ENCODE data around the gene FCHSD2. TPM values are rescaled to one million over a fixed set of nuclear protein-coding genes. Genes with fewer than 3 reads are reported as not detected.
"Not testable (repeated sequence)": the region's sequence is repeated elsewhere in the genome, so short reads cannot be mapped to it uniquely, and the experiment has no call there.

FCHSD2 gene
- total RNA-seq, 1 donor from 2014 or later, result 7.3 TPM

DNA sequence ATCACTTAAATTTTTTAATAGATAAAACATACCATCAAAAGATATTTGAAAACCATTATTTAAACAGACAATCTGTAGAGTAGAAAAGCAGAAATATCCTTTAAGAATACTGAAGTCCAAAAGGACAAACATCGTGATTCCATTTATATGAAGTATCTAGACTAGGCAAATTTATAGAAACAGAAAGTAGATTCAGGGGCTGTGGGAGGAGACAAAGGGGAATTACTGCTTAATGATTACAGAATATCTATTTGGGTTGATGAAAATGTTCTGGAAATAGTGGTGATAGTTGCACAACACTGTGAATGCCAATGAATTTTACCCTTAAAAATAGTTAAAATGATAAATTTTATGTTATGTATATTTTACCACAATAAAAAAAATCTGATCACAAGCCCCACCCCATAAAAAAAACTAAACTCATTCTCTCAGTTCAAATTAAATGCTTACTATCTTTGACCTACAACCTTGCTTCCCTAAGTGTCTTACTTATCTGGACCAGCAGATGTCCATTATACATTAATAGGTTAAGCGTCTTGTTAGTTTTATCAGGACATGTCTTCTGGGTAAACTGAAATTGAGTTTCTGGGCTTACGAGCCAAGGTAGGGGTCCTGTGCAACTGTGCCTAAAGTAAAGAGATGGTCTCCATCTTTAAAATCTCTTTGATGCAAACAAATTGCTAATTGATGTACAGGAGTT is 86.3 kb downstream of the FCHSD2 start:
- ATAC-seq, result no peak

DNA sequence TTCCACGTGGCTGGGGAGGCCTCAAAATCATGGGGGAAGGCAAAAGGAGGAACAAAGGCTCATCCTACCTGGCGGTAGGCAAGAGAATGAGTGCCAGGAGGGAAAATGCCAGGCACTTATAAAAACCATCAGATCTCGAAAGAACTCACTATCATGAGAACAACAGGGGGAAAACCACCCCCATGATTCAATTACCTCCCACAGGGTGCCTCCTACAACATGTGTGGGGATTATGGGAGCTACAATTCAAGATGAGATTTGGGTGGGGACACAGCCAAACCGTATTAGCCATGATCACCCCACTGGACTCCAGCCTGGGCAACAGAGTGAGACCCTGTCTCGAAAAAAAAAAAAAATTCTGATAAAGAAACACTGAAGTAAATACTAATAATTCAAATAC is 87.1 kb downstream of the FCHSD2 start:
- ATAC-seq, result no peak

DNA sequence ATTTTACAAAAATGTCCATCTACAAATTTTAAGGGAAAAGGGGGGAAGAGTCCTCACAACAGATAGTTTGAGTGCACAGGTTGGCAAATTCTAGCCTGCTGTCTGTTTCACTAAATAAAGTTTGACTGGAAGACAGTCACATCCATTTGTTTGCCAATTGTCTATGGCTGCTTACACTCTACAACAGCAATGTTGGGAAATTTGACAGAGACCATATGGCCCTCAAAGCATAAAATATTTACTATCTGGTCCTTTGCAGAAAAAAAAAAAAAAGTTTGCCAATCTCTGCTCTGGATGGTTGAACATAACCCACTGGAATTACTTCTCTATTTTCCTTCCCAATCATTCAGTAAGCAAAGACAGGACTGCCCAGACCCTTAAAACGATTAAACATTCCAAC is 88.2 kb downstream of the FCHSD2 start:
- ATAC-seq, result no peak

DNA sequence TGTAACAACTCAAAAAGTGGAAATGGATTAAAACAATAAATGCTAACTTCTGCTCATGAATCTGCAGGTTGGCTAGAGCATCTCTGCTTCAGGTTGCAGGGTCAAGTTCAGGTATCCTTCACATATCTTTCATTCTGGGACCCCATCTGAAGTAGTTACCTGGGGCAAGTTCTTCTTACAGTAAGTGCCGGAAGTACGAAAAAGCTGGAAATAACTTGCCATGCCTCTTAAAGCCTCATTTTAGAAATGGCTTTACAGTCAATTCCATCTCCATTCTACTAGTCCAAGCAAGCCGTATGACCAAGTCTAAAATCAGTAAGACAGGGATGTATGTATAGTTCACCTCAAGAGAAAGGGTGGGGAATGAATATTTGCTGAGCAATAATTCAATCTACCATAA is 93.7 kb downstream of the FCHSD2 start:
- ATAC-seq, result no peak

DNA sequence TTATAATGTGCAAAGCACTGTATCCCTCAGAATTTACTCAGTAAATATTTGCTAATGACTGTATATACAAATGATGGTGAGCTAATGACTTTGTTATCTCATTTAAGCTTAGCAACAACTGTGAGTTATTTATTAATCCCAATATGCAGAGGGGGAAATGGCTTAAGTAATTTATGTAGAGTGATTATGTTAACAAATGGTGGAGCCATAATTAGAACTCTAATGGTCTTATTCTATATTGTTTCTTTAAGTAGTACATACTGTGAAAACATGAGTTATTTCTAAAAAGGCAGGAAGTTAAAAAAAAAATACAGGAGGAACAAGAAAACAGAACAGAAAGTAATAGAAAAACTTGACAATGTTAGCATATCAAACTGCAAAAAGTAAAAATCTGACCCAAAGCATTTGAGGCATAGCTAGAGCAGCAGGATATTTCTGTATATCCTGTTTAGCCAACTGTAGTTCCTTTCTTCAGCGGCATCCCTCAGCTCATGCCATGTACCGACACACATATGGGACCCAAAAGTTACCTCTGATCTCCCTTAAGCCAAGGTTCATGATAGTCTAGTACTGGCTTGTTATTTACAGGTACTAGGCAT is 94.2 kb downstream of the FCHSD2 start:
- ATAC-seq, result peak; percentile 47

DNA sequence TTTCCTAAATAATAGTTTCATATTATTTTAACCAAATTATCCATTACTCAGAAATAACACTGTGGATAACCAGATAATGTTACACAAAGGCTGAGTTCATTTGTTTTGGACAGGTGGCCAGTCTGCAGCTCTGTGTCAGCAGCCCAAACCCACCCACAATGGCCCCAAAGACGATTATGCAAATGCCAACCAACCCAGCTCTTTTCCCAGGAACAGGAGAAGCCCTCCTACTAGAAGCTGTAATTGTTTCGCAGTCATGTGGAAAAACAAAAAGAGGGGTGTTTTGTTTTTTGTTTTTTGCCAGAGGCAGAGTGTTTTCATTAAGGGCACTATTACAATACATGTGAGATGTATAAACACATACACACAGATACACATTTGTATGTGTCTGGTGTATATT is 102.1 kb downstream of the FCHSD2 start:
- ATAC-seq, result no peak

DNA sequence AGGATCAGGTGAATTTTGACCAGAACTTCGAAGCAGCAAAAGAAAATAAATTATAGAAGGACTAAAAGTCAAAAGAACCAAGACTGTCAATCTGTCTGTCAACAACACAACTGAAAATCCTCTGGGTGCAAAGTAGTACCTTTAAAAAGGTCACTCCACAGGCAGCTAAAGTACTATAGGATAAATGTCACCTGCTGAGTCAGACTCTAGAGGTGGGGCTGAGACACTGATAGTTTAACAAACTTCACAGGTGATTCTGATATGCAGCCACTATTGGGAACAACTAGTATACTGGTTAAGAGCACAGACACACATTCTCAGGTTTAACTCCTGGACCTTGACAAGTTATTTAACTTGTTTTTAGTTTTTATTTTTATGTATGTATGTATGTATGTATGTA is 107.3 kb downstream of the FCHSD2 start:
- ATAC-seq, result no peak

DNA sequence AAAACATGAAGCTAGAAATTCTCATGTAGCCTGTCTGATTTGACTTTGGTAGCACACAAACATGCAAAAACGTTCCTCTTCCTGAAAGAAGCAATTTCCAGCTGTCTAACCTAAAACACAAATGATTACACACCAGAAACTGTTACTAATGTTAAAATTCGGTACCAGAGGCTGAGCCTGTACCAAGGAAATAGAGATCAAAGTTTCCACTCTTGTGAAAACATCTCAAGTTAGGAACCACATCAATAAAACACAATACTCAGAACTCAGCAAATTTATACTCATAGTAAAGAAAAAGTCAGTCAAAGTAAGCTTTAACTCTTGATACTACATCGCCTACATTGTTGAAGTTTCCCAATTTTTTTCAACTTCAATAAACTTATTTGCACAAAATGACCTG is 107.8 kb downstream of the FCHSD2 start:
- ATAC-seq, result no peak

DNA sequence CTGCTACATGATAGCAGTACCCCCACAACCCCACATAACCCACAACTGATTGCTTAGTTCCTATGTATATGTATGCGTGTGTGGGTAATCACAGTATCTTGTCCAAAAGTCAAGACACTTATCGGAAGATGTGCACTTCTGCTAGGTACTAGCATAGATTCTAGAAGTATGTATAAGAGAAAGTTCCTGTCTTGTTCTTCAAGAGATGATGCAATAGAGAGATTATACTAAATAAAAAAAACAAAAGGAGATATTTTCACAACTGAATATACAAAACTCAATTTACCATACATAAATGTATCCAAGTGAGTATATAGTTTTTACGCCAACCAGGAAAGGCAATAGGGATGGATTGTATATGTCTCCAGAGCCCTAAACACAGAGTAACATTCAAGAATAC is 112.0 kb downstream of the FCHSD2 start:
- ATAC-seq, result no peak

DNA sequence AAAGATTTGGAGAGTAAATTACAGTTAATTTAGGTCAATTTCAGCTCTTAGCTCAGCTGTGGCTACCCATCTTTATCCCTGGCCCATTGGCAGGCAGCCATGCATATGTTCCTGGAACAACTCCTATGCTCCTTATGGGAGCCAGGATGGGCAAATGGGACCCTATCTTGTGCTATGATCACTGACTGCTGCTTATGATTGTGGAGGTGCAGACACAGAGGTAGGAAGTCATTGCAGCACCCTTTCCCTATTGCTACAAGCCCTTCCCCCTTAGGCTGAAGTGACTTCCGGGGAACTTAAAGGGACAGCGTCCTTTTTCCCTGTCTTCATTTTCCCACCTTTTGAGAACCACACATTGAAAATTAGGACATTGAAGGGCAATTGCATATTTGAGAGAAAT is 112.7 kb downstream of the FCHSD2 start:
- no peak for ATAC-seq

DNA sequence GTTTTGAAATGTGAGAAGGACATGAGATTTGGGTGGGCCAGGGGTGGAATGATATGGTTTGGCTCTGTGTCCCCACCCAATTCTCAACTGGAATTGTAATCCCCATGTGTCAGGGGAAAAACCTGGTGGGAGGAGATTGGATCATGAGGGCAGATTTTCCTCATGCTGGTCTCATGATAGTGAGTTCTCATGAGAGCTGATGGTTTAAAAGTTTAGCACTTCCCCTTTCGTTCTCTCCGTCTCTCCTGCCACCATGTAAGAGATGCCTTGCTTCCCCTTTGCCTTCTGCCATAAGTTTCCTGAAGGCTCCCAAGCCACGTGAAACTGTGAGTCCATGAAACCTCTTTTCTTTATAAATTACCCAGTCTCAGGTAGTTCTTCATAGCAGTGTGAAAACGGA is 113.5 kb downstream of the FCHSD2 start:
- no peak for ATAC-seq

DNA sequence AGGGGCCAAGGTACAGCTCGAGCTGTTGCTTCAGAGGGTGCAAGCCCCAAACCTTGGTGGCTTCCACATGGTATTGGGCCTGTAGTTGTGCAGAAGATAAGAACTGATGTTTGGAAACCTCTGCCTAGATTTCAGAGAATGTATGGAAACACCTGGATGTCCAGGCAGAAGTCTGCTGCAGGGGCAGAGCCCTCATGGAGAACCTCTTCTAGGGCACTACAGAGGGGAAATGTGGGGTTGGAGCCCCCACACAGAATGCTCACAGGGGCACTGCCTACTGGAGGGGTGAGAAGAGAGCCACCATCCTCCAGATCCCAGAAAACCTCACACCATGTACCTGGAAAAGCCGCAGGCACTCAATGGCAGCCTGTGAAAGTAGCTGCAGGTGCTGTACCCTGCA is 114.3 kb downstream of the FCHSD2 start:
- ATAC-seq, result not testable (repeated sequence)

DNA sequence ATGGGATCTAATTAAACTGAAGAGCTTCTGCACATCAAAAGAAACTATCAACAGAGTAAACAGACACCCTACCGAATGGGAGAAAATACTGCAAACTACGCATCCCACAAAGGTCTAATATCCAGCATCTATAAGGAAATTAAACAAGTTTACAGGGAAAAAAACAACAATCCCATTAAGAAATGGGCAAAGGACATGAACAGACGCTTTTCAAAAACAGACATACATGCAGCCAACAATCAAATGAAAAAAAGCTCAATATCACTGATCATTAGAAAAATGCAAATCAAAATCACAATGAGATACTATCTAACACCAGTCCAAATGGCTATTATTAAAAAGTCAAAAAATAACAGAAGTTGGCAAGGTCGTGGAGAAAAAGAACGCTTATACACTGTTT is 117.5 kb downstream of the FCHSD2 start:
- no peak for ATAC-seq

DNA sequence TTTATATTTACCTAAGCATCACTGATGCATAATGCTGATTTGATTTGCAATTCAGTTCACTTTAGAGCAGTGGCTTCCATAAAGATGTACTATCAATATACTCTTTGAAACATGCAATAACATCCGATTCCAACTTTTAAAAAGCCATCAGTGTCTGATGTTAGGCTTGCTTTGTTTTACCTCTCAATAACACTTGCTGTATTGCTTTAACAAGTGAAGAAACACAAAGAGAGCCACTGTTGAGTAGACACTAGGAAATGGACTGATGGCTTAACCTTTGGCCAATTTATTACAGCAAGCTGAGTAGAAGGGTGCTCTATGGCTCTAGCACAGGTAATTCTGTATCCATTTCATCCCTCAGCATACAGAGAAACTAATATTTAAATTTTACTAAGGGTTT is 122.1 kb downstream of the FCHSD2 start:
- no peak for ATAC-seq

DNA sequence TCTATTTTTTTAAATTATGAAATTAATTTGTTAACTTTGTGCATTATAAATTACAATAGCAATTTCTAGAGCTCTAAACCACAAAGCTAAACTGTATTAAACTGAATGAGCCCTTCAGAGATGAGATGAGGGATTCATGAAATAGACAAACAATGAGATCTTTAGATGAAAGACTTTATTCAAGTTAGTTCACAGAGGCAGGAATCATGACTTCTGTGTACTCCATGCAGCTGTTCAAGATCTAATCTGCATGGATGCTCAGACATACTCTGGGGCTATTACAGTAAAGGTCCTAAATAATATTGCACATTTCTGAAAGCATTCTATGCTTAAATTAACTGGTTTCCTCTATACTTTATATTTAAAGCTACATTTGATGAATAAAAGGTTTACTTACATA is 122.7 kb downstream of the FCHSD2 start:
- no peak for ATAC-seq

DNA sequence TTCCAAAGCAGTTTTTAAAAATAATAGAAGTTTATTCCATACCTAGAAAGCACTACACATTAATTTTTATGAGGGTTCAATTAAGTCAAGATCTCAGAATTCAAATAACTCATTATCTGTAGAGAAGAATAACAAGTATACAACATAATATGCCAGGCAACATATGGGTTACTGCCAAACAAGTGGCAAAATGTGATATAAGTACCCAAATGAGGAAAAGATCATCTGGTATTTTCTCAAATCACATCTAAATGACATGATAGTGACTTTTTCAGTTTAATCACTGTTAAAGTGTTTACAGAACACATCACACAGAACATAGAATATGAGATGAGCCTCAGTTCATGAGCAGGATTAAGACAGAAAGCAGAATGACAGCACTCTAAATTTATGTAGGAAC is 123.3 kb downstream of the FCHSD2 start:
- no peak for ATAC-seq

DNA sequence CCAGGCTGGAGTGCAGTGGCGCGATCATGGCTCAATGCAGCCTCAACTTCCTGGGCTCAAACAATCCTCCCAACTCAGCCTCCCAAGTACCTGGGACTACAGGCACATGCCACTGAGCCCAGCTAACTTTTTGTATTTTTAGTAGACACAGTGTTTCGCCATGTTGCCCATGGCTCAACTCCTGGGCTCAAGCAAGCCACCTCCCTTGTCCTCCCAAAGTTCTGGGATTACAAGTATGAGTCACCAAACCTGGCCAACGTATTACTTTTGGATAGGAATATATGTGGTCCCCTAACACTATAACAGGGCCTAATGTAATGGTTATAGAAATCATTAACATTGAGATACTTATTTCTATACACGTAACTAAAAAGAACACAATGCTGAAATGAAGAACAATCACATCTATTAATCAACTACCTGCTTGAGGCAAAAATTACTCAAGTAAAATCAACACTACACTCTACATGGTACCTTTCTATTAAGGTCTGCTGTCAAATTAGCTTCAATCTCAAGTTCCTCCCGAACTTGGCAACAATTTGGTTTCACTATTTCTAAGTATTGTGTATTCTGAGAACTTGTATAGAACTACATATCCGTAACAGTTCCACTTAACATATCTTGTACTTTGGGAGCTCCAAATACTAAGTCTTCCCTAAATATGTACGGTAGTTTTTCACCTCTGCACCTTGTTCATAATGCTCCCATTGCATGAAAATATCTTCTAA is 124.9 kb downstream of the FCHSD2 start:
- no peak for ATAC-seq

DNA sequence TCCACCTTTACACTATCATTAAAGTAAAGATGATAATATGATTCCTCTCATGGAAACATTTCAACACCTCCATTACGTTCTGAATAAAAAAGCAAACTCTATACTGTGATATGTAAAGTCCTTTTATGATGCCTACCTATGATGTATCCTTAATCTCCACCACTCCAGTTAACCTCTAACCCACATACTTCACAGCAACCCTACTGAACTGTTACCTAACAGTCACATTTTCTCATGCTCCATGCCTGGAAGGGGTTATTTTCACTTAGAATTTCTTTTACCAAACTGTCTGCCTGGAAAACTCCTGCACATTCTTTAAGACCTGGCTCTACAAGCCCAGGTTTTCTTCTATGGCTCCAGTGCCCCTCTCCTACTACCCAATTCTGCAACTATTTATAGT is 129.1 kb downstream of the FCHSD2 start:
- no peak for ATAC-seq

DNA sequence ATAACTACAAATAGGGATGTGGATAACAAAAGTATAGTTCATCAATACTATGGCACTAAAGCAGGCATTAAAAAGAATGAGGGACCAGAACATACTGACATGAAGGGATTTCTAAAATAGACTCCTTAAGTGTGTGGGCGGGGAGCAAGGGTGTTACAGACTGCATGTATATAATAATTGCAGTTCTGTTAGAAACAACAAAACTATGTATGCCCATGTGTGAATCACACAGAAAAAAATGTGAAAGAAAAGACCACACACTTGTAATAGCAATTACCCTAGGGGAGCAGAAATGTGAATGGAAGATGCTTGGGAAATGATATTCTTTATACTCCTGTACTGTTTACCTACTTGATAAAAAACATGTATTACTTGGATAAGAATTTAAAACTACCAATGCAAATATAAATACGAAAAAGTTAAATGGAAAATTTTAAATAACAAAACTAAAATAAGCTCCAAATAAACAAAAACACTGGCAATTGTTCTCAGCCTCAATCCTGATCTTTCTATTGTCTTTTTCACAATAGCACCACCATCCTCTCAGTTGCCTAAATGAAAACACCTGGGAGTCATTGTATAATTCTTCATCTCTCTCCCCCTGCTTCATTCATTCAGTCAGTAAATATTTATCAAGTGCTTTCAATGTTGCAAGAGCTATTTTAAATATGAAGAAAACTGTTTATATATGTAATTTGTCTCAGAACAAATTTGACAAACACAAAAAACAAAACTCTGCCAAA is 129.8 kb downstream of the FCHSD2 start:
- no peak for ATAC-seq

DNA sequence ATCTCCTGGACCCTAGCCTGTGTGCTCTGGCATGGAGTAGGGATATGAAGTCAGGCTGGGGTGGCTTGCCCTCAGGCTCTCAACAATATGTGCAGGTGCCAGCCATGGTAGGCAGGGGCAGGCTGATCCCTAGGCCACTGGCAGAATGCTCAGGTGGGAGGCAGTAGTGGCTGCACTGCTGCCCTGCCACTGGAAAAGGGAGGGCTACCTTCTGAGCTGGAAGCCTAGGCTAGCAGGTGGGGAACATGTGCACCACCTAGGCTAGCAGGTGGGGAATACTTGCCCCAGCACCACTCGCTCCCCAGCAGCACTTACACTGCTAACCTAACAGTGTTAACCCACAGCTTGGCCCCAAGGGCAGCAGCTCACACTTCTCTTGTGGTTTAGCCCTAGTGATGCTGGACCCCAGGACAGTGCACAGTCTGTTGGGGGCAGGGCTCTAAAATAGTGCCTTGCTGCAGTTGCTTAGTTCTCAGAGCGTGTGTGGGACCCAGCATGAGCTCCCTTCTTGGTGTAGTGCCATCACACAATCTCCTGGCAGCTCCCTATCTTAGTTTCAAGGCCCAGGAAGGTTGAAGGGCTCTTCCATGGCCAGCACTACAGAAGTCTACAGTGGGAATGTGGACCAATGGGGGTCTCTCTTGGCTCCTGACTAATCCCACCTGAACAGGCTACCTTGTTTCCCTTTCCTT is 130.8 kb downstream of the FCHSD2 start:
- no peak for ATAC-seq

DNA sequence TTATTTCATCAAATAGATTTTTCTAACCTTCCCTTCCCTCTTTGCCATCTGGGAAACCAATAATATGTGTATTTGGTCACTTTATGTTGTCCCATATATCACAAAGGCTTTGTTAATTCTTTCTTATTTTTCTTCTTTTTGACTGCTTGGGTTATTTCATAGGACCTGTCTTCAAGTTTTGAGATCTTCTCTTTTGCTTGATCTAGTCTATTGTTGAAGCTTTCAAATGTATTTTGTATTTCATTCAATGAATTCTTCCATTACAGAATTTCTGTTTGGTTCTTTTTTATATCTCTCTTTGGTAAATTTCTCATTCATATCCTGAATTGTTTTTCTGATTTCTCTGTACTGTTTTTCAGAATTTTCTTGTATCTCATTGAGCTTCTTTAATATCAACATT is 132.1 kb downstream of the FCHSD2 start:
- ATAC-seq, result no peak

DNA sequence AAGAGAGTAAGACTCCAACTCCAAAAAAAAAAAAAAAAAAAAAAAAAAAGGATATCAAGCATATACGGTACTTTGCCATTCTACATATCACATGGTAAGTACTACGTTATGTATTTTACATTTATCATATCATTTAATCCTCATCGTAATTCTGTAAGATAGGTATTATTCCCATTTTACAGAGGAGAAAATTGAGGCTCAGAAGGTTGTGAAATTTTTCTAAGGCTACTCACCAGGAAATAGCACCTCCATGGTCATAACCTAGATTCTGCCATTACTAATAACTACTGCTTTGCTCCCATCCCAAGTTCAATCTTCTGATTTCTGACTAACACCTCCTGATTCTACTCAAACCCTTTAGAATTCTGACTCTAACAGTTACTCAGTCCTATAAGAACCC is 138.0 kb downstream of the FCHSD2 start:
- no peak for ATAC-seq

DNA sequence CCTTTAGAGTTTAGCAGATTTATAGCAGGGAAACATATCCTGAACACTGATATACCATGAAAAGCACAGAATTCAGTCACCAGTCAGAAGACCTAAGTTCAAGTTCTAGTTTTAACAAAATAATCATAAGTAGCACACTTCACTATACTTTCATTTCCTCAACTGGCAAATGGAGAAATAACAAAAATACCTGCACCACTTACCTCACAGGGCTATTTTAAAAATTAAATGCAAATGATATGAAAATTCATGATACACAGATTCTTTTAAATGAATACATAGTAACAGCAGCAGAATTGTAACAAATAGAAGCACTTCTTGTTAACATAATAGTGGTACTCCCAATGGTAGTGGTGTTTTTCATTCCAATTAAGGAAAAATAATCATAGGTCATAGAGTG is 139.0 kb downstream of the FCHSD2 start:
- no peak for ATAC-seq
